Sigmoid colon (tissue), 7 donors: ENCODE measurements around the gene CBLB. TPM values are rescaled to one million over a fixed set of nuclear protein-coding genes. Genes with fewer than 3 reads are reported as not detected.

Source experiments
- DNase-seq: peaks from one replicate; pipeline ENCODE4 v3.0.0-alpha.2; 2019
- H3K27ac ChIP-seq, 4 donors: fragments of 200-600 bp; sonication (generic); one replicate each; pipeline ENCODE4 v1.5.1; 2016 to 2019; ENCODE audit warnings: mild to moderate bottlenecking in 1 of 4
- H3K27me3 ChIP-seq, 3 donors: fragments of 200-600 bp; sonication (generic); one replicate each; pipeline ENCODE4 v1.5.1; 2019; ENCODE audit warnings: mild to moderate bottlenecking in 1 of 3
- H3K36me3 ChIP-seq, 4 donors: fragments of 200-600 bp; sonication (generic); one replicate each; pipeline ENCODE4 v1.5.1; 2016 to 2019
- H3K4me1 ChIP-seq, 4 donors: fragments of 200-600 bp; sonication (generic); one replicate each; pipeline ENCODE4 v1.5.1; 2017 to 2019
- H3K4me3 ChIP-seq, 4 donors: fragments of 200-600 bp; sonication (generic); one replicate each; pipeline ENCODE4 v1.5.1; 2017 to 2019; ENCODE audit warnings: mild to moderate bottlenecking in 2 of 4, moderate library complexity in 1 of 4
- H3K9me3 ChIP-seq, 4 donors: fragments of 200-600 bp in 3 of 4; sonication (generic) in 3 of 4; one replicate each; pipeline versions ENCODE4 v1.5.1 to v1.6.1; 2013 to 2019
- CTCF ChIP-seq, 4 experiments: fragments of 450-650 bp in 3 of 4; fragments of 200-600 bp in 1 of 4; IDR thresholded peaks; one replicate each; pipeline ENCODE4 v1.5.1; 2016 to 2019; ENCODE audit warnings: antibody characterized with exemption in 4 of 4, mild to moderate bottlenecking in 3 of 4, moderate library complexity in 2 of 4
- EP300 ChIP-seq, 4 donors: sonication (generic); formaldehyde crosslinking; IDR thresholded peaks; one replicate each; pipeline ENCODE4 v1.6.1; 2017; ENCODE audit warnings: antibody characterized with exemption in 4 of 4
- POLR2A ChIP-seq, 2 donors: fragments of 450-650 bp; IDR thresholded peaks; one replicate each; pipeline ENCODE4 v1.6.1; 2016; ENCODE audit warnings: antibody characterized with exemption in 2 of 2, mild to moderate bottlenecking in 2 of 2, moderate library complexity in 2 of 2
- POLR2AphosphoS5 ChIP-seq, 4 donors: sonication (generic); formaldehyde crosslinking; IDR thresholded peaks; one replicate each; pipeline ENCODE4 v1.6.1; 2017; ENCODE audit warnings: antibody characterized with exemption in 4 of 4
- WGBS, 2 donors: extraction: QIAGEN DNeasy Blood & Tissue Kit; methylation state at CpG; one replicate each; pipeline ENCODE4 v1.1.7; 2013; 5-methylcytosine and 5-hydroxymethylcytosine counted together
- intact Hi-C: fragments of 100-400 bp; cut with DNase I; formaldehyde crosslinking; loops from one replicate; pipeline ENCODE4 v1.15.1; 2023
- polyA plus RNA-seq, 3 donors: library from polyadenylated mRNA; stranded (reverse); fragments of 200-250 nt; gene quantifications; one replicate each; pipeline ENCODE4 v1.2.3, GENCODE V29; 2013
- total RNA-seq, 4 donors: library from RNA; depleted of rRNA; stranded (reverse); fragments of >200 nt; gene quantifications; one replicate each; pipeline ENCODE4 v1.1.0, GENCODE V29; 2016
- donor health status: healthy with polysubstance abuse.
- donor health status: Bipolar disorder and iron deficiency.
- donor health status: healthy.

The CBLB gene
- total and polyA plus RNA-seq, 7 donors, result 9.6 to 55.9 (median 27.4) TPM

- peaks cover 0 to 11% (median 3%) of the 10 kb centered on the region in 4 donors for H3K4me1 ChIP-seq
- intact Hi-C loops, result no loop called here
- TF ChIP-seq POLR2A (IDR thresholded peaks at IDR 0.05) (no peak), CTCF (IDR thresholded peaks at IDR 0.05) (no peak), POLR2AphosphoS5 (IDR thresholded peaks at IDR 0.05) (no peak), EP300 (IDR thresholded peaks at IDR 0.05) (no peak)
- H3K4me3 ChIP-seq, result no peak overlapping the region
- H3K27ac ChIP-seq, result no peak overlapping the region
- 64 to 93% methylated on average over 2 of the region's 2 CpGs for WGBS, 2 donors
- no peaks in the 10 kb centered on the region for H3K9me3 ChIP-seq
- no peaks in the 10 kb centered on the region for H3K36me3 ChIP-seq
- DNase-seq, result no peak
- no peaks in the 10 kb centered on the region for H3K27me3 ChIP-seq
Measured at GRCh38 chr3:105801397-105801796, 67.4 kb downstream of the CBLB start.

- peaks cover 0 to 10% (median 3%) of the 10 kb centered on the region in 4 donors for H3K4me1 ChIP-seq
- H3K4me3 ChIP-seq, result no peak overlapping the region
- no peaks in the 10 kb centered on the region for H3K36me3 ChIP-seq
- TF ChIP-seq CTCF (IDR thresholded peaks at IDR 0.05), result no peak
- TF ChIP-seq POLR2A (IDR thresholded peaks at IDR 0.05), result no peak
- no peak for TF ChIP-seq EP300 (IDR thresholded peaks at IDR 0.05)
- no peak for TF ChIP-seq POLR2AphosphoS5 (IDR thresholded peaks at IDR 0.05)
- H3K9me3 ChIP-seq, result no peaks in the 10 kb centered on the region
- no peaks in the 10 kb centered on the region for H3K27me3 ChIP-seq
- intact Hi-C loops, result no loop called here
- H3K27ac ChIP-seq, result no peak overlapping the region
- DNase-seq, result no peak
- 64 to 72% methylated on average over 5 of the region's 5 CpGs for WGBS, 2 donors
Measured at GRCh38 chr3:105800320-105800719, 68.5 kb downstream of the CBLB start.

GRCh38 chr3:105799286-105799685 lies 69.5 kb downstream of the CBLB start:
- Histone ChIP-seq H3K9me3 (no peaks in the 10 kb centered on the region), H3K4me1 (peaks cover 0 to 10% (median 3%) of the 10 kb centered on the region in 4 donors), H3K36me3 (no peaks in the 10 kb centered on the region), H3K27me3 (no peaks in the 10 kb centered on the region), H3K27ac (no peak overlapping the region), H3K4me3 (no peak overlapping the region)
- TF ChIP-seq POLR2AphosphoS5 (IDR thresholded peaks at IDR 0.05) (no peak), EP300 (IDR thresholded peaks at IDR 0.05) (no peak), POLR2A (IDR thresholded peaks at IDR 0.05) (no peak), CTCF (IDR thresholded peaks at IDR 0.05) (no peak)
- intact Hi-C loops, result no loop called here
- no peak for DNase-seq
- WGBS, 2 donors, result 84 to 88% methylated on average over 3 of the region's 3 CpGs

DNA sequence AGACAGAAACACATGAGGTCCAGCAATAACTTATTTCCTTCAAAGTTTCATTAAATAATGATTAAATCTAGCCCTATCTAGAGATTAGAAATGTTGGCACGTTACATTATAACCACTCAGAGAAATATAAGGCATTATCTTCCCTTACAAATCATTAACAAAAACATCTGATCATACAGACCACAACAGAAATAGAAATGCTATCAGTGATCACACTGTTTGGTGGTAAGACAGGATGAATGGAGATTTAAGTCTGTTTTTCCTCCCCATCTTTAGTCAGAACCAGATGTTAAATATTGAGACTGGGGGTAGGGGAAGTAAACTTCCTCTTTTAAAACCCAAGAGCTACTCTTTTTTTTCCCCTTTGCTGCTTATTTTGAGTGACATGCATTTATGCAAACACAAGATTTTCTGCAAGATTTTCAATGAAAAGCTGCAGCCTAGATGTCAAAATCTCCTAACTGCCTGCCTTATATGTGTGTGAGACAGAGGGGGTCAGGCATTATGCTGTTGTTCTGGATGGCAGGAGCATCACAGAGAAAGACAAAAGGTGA lies 70.4 kb downstream of the CBLB start:
- peaks cover 0 to 10% (median 3%) of the 10 kb centered on the region in 4 donors for H3K4me1 ChIP-seq
- 35 to 51% methylated on average over 1 of the region's 1 CpG for WGBS, 2 donors
- no peak overlapping the region for H3K27ac ChIP-seq
- intact Hi-C loops, result no loop called here
- no peaks in the 10 kb centered on the region for H3K36me3 ChIP-seq
- H3K4me3 ChIP-seq, result no peak overlapping the region
- TF ChIP-seq CTCF (IDR thresholded peaks at IDR 0.05), result no peak
- no peak for TF ChIP-seq POLR2A (IDR thresholded peaks at IDR 0.05)
- TF ChIP-seq POLR2AphosphoS5 (IDR thresholded peaks at IDR 0.05), result no peak
- TF ChIP-seq EP300 (IDR thresholded peaks at IDR 0.05), result no peak
- H3K27me3 ChIP-seq, result no peaks in the 10 kb centered on the region
- H3K9me3 ChIP-seq, result no peaks in the 10 kb centered on the region
- DNase-seq, result no peak

GRCh38 chr3:105793040-105793439 lies 75.8 kb downstream of the CBLB start:
- 87 to 90% methylated on average over 2 of the region's 2 CpGs for WGBS, 2 donors
- TF ChIP-seq CTCF (IDR thresholded peaks at IDR 0.05), result no peak
- TF ChIP-seq POLR2A (IDR thresholded peaks at IDR 0.05), result no peak
- TF ChIP-seq EP300 (IDR thresholded peaks at IDR 0.05), result no peak
- no peaks in the 10 kb centered on the region for H3K9me3 ChIP-seq
- H3K36me3 ChIP-seq, result no peaks in the 10 kb centered on the region
- no peak for DNase-seq
- no peak overlapping the region for H3K4me3 ChIP-seq
- peaks cover 0 to 13% (median 5%) of the 10 kb centered on the region in 4 donors for H3K4me1 ChIP-seq
- H3K27me3 ChIP-seq, result no peaks in the 10 kb centered on the region
- peak overlapping the region; percentile 36 to 71 (median 48) for H3K27ac ChIP-seq
- intact Hi-C loops, result loop anchor here (5.0 kb wide), 1 partner anchor 34 kb away; no protein-coding TSS in a partner anchor
